Mucosa of rectum (tissue), 2 donors: ENCODE results near the gene GOLGA6L26.
"Not testable (repeated sequence)": the region's sequence is repeated elsewhere in the genome, so short reads cannot be mapped to it uniquely, and the experiment has no call there.

Experiments used
- H3K27ac ChIP-seq, 2 donors: one replicate each; pipeline ENCODE4 v1.7.0; 2013; ENCODE audit warnings: inconsistent platforms in 2 of 2, low read depth in 2 of 2, low read length in 2 of 2
- H3K27me3 ChIP-seq, 2 donors: one replicate each; pipeline ENCODE4 v1.7.0; 2013; ENCODE audit warnings: low read length in 2 of 2; ENCODE audit not compliant: control insufficient read depth in 2 of 2, insufficient read depth in 2 of 2
- H3K36me3 ChIP-seq, 2 donors: one replicate each; pipeline ENCODE4 v1.7.0; 2013; ENCODE audit warnings: low read length in 2 of 2; ENCODE audit not compliant: control insufficient read depth in 2 of 2, insufficient read depth in 2 of 2
- H3K4me1 ChIP-seq, 2 donors: one replicate each; pipeline ENCODE4 v1.7.0; 2013; ENCODE audit warnings: low read length in 2 of 2, mild to moderate bottlenecking in 1 of 2; ENCODE audit not compliant: control insufficient read depth in 2 of 2, insufficient read depth in 2 of 2
- H3K4me3 ChIP-seq, 2 donors: one replicate each; pipeline ENCODE4 v1.7.0; 2013; ENCODE audit warnings: low read length in 2 of 2
- H3K9ac ChIP-seq, 2 donors: one replicate each; pipeline ENCODE4 v1.7.0; 2013; ENCODE audit warnings: low read length in 2 of 2, low read depth in 1 of 2, mild to moderate bottlenecking in 1 of 2
- H3K9me3 ChIP-seq, 2 donors: one replicate each; pipeline ENCODE4 v1.7.0; 2013; ENCODE audit warnings: low read length in 2 of 2; ENCODE audit not compliant: control insufficient read depth in 2 of 2
- donor health status: healthy.
- donor health status: Normal muscosa, but diverticular disease.

GOLGA6L26 gene

DNA sequence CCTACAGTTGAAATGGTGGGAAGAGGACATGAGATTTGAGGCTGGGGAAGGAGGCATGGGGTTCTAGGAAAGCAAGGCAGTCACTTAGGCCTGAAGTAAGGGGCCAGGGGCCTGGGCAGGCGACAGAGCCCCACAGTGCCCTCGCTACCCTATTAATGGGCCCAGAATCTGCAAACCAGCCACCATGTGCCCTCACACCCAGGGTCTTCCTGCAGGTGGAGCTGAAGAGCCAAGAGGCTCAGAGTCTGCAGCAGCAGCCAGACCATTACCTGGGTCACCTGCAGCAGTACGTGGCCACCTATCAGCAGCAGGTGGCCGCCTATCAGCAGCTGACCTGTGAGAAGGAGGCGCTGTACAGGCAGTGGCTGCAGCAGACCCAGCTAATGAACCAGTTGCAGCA is 28.6 kb upstream of the GOLGA6L26 start:
- H3K9ac ChIP-seq, H3K27ac ChIP-seq, H3K9me3 ChIP-seq, H3K36me3 ChIP-seq, H3K27me3 ChIP-seq, H3K4me3 ChIP-seq, H3K4me1 ChIP-seq: not testable (repeated sequence)

DNA sequence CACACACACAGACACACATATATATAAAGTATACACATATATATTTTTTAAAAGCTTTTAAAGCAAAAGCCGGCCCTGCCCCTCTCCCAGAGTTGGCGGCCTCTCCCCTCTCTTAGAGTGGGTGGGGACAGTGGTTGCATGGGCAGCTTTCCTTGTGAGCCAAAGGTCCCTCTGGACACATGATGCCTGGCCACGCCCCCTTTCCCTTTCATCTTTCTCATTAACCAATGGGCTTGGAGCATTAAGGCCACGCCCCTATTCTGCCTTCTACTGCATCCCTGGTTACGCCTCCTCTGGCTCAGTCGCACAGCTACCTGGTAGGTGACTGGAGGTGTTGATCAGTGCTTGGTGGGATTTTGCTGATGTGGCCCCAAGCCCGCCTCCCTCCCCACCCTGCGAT is 20.5 kb upstream of the GOLGA6L26 start, which contains the start of gene GOLGA8S:
TSS of gene GOLGA8S (plus strand) at position 301 of the 400 bp plus-strand sequence. CDS start at position 363, 62 bp downstream.
- not testable (repeated sequence) for H3K27me3 ChIP-seq, H3K9me3 ChIP-seq, H3K4me3 ChIP-seq, H3K36me3 ChIP-seq, H3K9ac ChIP-seq, H3K27ac ChIP-seq, H3K4me1 ChIP-seq

DNA sequence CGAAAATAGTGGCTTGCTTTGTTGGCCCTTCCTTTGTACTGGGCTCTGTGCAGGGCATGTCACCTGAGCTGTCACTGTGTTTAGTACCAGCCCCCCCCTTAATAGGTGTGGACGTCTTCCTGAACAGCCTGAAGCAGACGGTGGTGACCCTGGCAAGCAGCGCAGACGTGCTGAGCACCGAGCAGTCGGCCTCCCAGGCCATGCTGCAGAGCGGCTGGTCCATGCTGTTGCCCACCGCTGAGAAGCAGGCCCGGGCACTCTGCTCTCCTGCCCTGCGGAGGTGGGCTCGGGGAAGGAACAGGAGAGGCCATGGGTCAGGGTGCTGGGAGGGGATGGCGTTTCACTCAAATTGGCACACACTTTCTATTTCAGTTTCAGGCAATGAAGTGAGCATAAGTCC is 22.8 kb downstream of the GOLGA6L26 start:
- H3K4me3 ChIP-seq, H3K4me1 ChIP-seq, H3K9me3 ChIP-seq, H3K9ac ChIP-seq, H3K27me3 ChIP-seq, H3K27ac ChIP-seq: not testable (repeated sequence)
- H3K36me3 ChIP-seq, result peaks cover 28 to 29% of the 10 kb centered on the region in 2 donors

DNA sequence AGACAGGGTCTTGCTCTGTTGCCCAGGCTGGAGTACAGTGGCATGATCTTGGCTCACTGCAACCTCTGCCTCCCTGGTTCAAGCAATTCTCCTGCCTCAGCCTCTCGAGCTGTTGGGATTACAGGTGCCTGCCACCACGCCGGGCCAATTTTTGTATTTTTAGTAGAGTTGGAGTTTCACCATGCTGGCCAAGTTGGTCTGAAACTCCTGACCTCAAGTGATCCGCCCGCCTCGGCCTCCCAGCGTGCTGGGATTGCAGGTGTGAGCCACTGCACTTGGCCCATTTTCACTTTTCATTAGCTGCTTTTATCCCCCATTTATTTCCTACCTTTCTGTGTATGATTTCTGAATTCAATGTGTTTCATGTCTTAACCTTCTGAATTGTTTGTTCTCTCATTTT is 28.1 kb downstream of the GOLGA6L26 start:
- not testable (repeated sequence) for H3K9ac ChIP-seq, H3K27me3 ChIP-seq, H3K4me1 ChIP-seq, H3K4me3 ChIP-seq, H3K27ac ChIP-seq, H3K9me3 ChIP-seq
- H3K36me3 ChIP-seq, result peaks cover 23% of the 10 kb centered on the region in 2 donors

DNA sequence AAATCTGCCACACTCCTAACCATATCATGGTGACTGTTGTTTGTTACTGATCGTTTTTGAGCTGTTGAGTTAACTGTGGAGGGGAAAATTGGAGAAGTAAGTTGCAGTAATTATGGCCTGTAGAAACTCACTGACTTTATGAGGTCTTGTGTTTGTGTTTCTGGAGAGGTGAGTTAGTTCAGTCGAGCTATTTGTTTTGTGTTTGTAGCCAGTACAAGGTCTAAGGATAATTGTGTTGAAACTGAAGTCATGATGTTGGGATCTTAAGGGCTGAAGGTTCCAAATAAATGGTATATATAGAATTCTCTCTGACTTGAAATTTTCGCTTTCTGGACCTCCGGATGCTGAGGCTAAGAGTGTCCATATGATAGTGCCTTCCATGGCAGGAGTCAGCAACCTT is 29.2 kb downstream of the GOLGA6L26 start:
- Histone ChIP-seq H3K36me3 (peaks cover 15% of the 10 kb centered on the region in 2 donors), H3K4me3 (peak overlapping the region; percentile 10 to 75)

DNA sequence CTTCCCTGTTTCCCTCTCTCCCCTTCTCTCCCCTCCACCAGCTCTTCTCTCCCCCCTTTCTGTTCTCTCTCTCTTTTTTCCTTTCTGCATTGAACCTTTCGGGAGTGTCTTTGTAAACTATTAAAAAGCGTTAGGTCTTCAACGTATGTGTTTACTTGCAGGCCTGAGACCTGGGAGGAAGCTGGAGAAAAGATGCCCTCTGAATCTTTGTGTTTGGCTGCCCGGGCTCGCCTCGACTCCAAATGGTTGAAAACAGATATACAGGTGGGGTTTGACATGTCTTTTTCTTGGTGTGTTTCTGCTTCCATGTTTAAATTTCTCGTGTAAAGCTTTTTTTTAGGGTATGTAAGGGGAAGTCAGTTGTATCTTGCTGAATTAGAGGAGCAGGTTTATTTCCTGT is 29.7 kb downstream of the GOLGA6L26 start:
- Histone ChIP-seq H3K27ac (peak overlapping the region; percentile 47 to 48), H3K9ac (peak overlapping the region; percentile 33 to 47), H3K4me3 (peak overlapping the region; percentile 70 to 75), H3K36me3 (peaks cover 11 to 12% of the 10 kb centered on the region in 2 donors)
- not testable (repeated sequence) for H3K4me1 ChIP-seq, H3K9me3 ChIP-seq, H3K27me3 ChIP-seq

More for the DNA sequence above, 29.2 kb downstream of the GOLGA6L26 start:
- not testable (repeated sequence) for H3K27ac ChIP-seq, H3K9me3 ChIP-seq, H3K9ac ChIP-seq, H3K4me1 ChIP-seq, H3K27me3 ChIP-seq

DNA sequence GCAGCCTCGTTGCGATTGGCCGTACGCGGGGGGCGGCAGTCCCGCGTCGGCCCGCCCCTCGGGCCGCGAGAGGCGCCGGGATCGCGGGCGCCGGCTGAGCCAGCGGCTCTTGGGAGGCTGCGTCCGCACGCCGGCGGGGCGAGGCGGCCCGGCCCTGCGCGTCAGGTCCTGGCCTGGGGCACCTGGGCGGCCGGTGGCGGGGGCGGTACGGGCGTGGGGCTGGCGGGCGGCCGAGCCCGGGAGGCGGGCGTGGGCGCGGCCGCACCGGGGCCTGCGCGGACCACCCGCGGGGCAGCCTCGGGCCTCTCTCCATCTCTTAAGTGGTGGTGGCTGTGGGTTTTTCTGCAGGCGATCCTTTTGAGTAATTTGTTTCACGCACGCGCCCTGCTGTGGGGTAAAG is 30.3 kb downstream of the GOLGA6L26 start:
- H3K27ac ChIP-seq, result peak overlapping the region in 1 of 2 donors; percentile 47
- H3K4me1 ChIP-seq, H3K36me3 ChIP-seq, H3K27me3 ChIP-seq, H3K9me3 ChIP-seq: not testable (repeated sequence)
- H3K4me3 ChIP-seq, result peak overlapping the region; percentile 70 to 75
- peak overlapping the region in 1 of 2 donors; percentile 33 for H3K9ac ChIP-seq

DNA sequence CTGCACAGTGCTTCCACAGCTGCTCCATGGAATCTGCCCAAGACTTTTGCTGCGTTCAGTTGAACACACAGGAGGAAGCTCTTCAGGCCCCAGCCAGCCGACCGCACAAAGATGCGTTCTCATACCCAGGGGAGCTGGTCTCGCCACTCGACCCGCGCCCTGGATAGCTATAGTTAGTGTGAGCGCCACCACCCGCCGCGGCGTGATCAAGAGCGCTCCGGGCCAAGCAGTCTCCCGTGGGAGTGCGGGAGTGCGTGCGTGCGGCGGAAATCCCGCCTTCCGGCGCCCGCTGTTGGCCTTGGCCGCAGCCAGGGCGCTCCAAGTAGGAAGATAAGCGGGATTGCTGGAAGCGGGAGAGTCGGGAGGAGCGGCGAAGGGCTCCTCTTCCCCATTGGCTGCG is 30.8 kb downstream of the GOLGA6L26 start:
- H3K4me3 ChIP-seq, H3K36me3 ChIP-seq, H3K4me1 ChIP-seq, H3K9me3 ChIP-seq, H3K27me3 ChIP-seq, H3K9ac ChIP-seq, H3K27ac ChIP-seq: not testable (repeated sequence)
